ENCODE results near the gene APH1B. TPM values are rescaled to one million over a fixed set of nuclear protein-coding genes. Genes with fewer than 3 reads are reported as not detected.

Gene APH1B
- total and polyA plus RNA-seq, 4 donors = 2.0 to 10.6 (median 4.6) TPM

DNA sequence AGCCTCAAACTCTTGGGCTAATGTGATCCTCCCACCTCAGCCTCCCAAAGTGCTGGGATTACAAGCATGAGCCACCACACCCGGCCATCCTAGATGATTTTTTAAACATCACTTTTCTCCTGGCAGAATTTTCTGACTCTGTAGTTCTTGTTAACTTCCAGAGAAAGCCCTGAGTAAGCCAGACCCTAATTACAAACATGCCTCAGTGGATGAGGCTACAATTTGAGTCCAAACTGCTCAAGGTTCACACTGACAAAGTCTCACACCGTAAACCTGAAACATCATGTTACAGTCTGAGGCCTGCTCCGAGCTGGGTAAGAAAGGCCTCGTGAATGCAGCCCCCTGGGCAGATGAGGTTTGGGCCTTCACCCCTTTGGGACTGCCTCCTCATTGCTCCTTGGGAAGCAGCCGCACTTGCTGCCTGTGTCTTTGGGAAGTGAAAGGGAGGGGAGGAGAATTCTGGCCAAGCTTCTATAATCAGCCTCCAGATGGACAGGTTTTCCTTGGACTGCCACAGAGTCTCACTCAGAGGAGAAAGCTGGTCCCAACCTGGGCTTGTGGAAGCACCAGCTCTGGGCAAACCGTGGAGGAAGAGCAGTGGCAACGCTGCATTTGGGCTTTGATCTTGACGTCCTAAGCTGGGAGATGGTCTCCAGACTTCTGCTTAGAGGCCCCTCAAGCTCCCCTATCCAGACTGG is 58.3 kb downstream of the APH1B start:
- 89% methylated on average over 8 of the region's 8 CpGs for WGBS
- Histone ChIP-seq H3K27me3 (ENCODE audit: control insufficient read depth in 4 of 4, insufficient read depth in 4 of 4, low read length in 3 of 4) (no peaks in the 10 kb centered on the region), H3K36me3 (ENCODE audit: control insufficient read depth in 4 of 4, insufficient read depth in 3 of 4, low read depth in 1 of 4, low read length in 3 of 4) (no peaks in the 10 kb centered on the region), H3K27ac (ENCODE audit: low read depth in 1 of 2, low read length in 2 of 2) (no peak overlapping the region), H3K9ac (ENCODE audit: low read depth in 1 of 2, low read length in 2 of 2) (no peak overlapping the region), H3K4me1 (ENCODE audit: control insufficient read depth in 4 of 4, insufficient read depth in 4 of 4, low read length in 3 of 4) (peaks cover 0 to 12% (median 6%) of the 10 kb centered on the region in 4 donors), H3K4me3 (ENCODE audit: low read depth in 1 of 3, low read length in 3 of 3) (no peak overlapping the region), H3K9me3 (ENCODE audit: control insufficient read depth in 4 of 4, low read length in 3 of 4) (no peaks in the 10 kb centered on the region)
- TF ChIP-seq, protein P1, sequence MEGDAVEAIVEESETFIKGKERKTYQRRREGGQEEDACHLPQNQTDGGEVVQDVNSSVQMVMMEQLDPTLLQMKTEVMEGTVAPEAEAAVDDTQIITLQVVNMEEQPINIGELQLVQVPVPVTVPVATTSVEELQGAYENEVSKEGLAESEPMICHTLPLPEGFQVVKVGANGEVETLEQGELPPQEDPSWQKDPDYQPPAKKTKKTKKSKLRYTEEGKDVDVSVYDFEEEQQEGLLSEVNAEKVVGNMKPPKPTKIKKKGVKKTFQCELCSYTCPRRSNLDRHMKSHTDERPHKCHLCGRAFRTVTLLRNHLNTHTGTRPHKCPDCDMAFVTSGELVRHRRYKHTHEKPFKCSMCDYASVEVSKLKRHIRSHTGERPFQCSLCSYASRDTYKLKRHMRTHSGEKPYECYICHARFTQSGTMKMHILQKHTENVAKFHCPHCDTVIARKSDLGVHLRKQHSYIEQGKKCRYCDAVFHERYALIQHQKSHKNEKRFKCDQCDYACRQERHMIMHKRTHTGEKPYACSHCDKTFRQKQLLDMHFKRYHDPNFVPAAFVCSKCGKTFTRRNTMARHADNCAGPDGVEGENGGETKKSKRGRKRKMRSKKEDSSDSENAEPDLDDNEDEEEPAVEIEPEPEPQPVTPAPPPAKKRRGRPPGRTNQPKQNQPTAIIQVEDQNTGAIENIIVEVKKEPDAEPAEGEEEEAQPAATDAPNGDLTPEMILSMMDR (IDR thresholded peaks at IDR 0.05; ENCODE audit: low read depth, low read length, missing input control) = no peak
- no peak for TF ChIP-seq SP1 (IDR thresholded peaks at IDR 0.05)
- no peak for TF ChIP-seq JUND (IDR thresholded peaks at IDR 0.05)
- TF ChIP-seq EGR1 (IDR thresholded peaks at IDR 0.05; ENCODE audit: low read depth in 2 of 2) = no peak
- no peak for TF ChIP-seq HNF4G (IDR thresholded peaks at IDR 0.05)
- TF ChIP-seq GABPA (IDR thresholded peaks at IDR 0.05 in 1 of 2, conservative IDR thresholded peaks at IDR 0.05 in 1 of 2) = no peak
- TF ChIP-seq, protein P2, sequence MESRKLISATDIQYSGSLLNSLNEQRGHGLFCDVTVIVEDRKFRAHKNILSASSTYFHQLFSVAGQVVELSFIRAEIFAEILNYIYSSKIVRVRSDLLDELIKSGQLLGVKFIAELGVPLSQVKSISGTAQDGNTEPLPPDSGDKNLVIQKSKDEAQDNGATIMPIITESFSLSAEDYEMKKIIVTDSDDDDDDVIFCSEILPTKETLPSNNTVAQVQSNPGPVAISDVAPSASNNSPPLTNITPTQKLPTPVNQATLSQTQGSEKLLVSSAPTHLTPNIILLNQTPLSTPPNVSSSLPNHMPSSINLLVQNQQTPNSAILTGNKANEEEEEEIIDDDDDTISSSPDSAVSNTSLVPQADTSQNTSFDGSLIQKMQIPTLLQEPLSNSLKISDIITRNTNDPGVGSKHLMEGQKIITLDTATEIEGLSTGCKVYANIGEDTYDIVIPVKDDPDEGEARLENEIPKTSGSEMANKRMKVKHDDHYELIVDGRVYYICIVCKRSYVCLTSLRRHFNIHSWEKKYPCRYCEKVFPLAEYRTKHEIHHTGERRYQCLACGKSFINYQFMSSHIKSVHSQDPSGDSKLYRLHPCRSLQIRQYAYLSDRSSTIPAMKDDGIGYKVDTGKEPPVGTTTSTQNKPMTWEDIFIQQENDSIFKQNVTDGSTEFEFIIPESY (IDR thresholded peaks at IDR 0.05) = no peak
- no peak for TF ChIP-seq RXRA (IDR thresholded peaks at IDR 0.05)
- TF ChIP-seq FOXA2 (IDR thresholded peaks at IDR 0.05) = no peak
- no peak for TF ChIP-seq TAF1 (conservative IDR thresholded peaks at IDR 0.05)
- no peak for TF ChIP-seq YY1 (IDR thresholded peaks at IDR 0.05)
- TF ChIP-seq, protein P3, sequence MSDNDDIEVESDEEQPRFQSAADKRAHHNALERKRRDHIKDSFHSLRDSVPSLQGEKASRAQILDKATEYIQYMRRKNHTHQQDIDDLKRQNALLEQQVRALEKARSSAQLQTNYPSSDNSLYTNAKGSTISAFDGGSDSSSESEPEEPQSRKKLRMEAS (IDR thresholded peaks at IDR 0.05) = no peak
- no peak for TF ChIP-seq RAD21 (IDR thresholded peaks at IDR 0.05)
- TF ChIP-seq, protein P4, sequence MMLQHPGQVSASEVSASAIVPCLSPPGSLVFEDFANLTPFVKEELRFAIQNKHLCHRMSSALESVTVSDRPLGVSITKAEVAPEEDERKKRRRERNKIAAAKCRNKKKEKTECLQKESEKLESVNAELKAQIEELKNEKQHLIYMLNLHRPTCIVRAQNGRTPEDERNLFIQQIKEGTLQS (IDR thresholded peaks at IDR 0.05) = no peak
- TF ChIP-seq, protein P5, sequence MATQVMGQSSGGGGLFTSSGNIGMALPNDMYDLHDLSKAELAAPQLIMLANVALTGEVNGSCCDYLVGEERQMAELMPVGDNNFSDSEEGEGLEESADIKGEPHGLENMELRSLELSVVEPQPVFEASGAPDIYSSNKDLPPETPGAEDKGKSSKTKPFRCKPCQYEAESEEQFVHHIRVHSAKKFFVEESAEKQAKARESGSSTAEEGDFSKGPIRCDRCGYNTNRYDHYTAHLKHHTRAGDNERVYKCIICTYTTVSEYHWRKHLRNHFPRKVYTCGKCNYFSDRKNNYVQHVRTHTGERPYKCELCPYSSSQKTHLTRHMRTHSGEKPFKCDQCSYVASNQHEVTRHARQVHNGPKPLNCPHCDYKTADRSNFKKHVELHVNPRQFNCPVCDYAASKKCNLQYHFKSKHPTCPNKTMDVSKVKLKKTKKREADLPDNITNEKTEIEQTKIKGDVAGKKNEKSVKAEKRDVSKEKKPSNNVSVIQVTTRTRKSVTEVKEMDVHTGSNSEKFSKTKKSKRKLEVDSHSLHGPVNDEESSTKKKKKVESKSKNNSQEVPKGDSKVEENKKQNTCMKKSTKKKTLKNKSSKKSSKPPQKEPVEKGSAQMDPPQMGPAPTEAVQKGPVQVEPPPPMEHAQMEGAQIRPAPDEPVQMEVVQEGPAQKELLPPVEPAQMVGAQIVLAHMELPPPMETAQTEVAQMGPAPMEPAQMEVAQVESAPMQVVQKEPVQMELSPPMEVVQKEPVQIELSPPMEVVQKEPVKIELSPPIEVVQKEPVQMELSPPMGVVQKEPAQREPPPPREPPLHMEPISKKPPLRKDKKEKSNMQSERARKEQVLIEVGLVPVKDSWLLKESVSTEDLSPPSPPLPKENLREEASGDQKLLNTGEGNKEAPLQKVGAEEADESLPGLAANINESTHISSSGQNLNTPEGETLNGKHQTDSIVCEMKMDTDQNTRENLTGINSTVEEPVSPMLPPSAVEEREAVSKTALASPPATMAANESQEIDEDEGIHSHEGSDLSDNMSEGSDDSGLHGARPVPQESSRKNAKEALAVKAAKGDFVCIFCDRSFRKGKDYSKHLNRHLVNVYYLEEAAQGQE (IDR thresholded peaks at IDR 0.05) = no peak
- no peak for TF ChIP-seq FOXA1 (IDR thresholded peaks at IDR 0.05)
- no peak for TF ChIP-seq HNF4A (conservative IDR thresholded peaks at IDR 0.05)
- no peak for TF ChIP-seq NR2F2 (IDR thresholded peaks at IDR 0.05)
- DNase-seq (ENCODE audit: low spot score) = no peak
